Mesothelial cell of epicardium (in vitro differentiated cells): ENCODE results near the gene LUC7L3. TPM values are rescaled to one million over a fixed set of nuclear protein-coding genes. Genes with fewer than 3 reads are reported as not detected.
A peak's percentile ranks its signal among the peaks of the same experiment; 100 is the strongest.

Experiments used
- DNase-seq, 2 experiments: peaks; one replicate each; pipeline ENCODE4 v3.0.0; 2021; ENCODE audit warnings: low spot score in 2 of 2; ENCODE audit not compliant: unreplicated experiment in 2 of 2
- H3K27ac Mint-ChIP-seq: 2 replicates; pipeline ENCODE4 v1.8.0; 2021; ENCODE audit warnings: mixed read lengths
- H3K27me3 Mint-ChIP-seq: 2 replicates; pipeline ENCODE4 v1.8.0; 2021; ENCODE audit warnings: low read depth, mixed read lengths
- H3K36me3 Mint-ChIP-seq: 2 replicates; pipeline ENCODE4 v1.8.0; 2021; ENCODE audit warnings: mixed read lengths
- H3K4me1 Mint-ChIP-seq: 2 replicates; pipeline ENCODE4 v1.8.0; 2021; ENCODE audit warnings: mixed read lengths
- H3K4me3 Mint-ChIP-seq: 2 replicates; pipeline ENCODE4 v1.8.0; 2021; ENCODE audit warnings: mild to moderate bottlenecking, moderate library complexity, mixed read lengths
- H3K9me3 Mint-ChIP-seq: 2 replicates; pipeline ENCODE4 v1.8.0; 2021; ENCODE audit warnings: mixed read lengths
- CTCF ChIP-seq: fragments of 200-600 bp; sonication (generic); IDR thresholded peaks from one replicate; pipeline ENCODE4 v1.5.0; 2021; ENCODE audit warnings: antibody characterized with exemption; ENCODE audit not compliant: unreplicated experiment
- total RNA-seq: library from RNA; stranded (reverse); gene quantifications from 3 replicates; pipeline ENCODE4 v1.2.1, GENCODE V29; 2021

LUC7L3 gene
- total RNA-seq, 1 donor from 2014 or later: 261 TPM

GRCh38 chr17:50797135-50797810 is 77.9 kb downstream of the LUC7L3 start:
- no peak for TF ChIP-seq CTCF
- Mint-ChIP-seq H3K9me3 (no peaks in the 10 kb centered on the region), H3K27me3 (no peaks in the 10 kb centered on the region), H3K36me3 (no peaks in the 10 kb centered on the region), H3K4me3 (no peak overlapping the region), H3K4me1 (peaks cover 27% of the 10 kb centered on the region), H3K27ac (peak overlapping the region; percentile 79)
- DNase-seq: no peak

GRCh38 chr17:50798424-50799288 is 79.3 kb downstream of the LUC7L3 start:
- DNase-seq: no peak
- Mint-ChIP-seq H3K9me3 (no peaks in the 10 kb centered on the region), H3K4me3 (no peak overlapping the region), H3K36me3 (no peaks in the 10 kb centered on the region), H3K4me1 (peaks cover 27% of the 10 kb centered on the region), H3K27ac (peak overlapping the region; percentile 32), H3K27me3 (no peaks in the 10 kb centered on the region)
- no peak for TF ChIP-seq CTCF

DNA sequence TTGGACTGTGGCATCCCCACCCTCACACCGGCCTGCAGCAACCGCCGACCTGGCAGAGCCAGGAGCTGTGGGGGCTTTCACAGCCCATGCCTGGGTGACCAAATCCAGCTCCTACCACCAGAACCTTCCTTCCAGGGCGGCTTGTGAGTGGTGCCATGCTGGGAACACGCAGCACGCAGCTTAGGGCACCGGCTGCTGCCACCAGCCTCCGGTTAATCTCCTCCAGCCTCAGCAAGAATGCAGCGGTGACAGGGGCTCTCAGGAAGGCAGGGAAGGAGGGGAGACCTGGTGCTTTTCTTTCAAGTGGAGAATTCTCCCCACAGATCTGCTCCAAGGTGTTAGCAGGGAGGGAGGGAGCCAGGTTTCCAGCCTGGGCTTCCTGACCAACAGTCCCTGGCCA is 80.2 kb downstream of the LUC7L3 start:
- Mint-ChIP-seq H3K9me3 (no peaks in the 10 kb centered on the region), H3K27ac (no peak overlapping the region), H3K36me3 (no peaks in the 10 kb centered on the region), H3K4me1 (peaks cover 27% of the 10 kb centered on the region), H3K4me3 (no peak overlapping the region), H3K27me3 (no peaks in the 10 kb centered on the region)
- TF ChIP-seq CTCF: no peak
- no peak for DNase-seq

GRCh38 chr17:50800196-50800700 is 80.8 kb downstream of the LUC7L3 start:
- Mint-ChIP-seq H3K4me1 (peaks cover 27% of the 10 kb centered on the region), H3K9me3 (no peaks in the 10 kb centered on the region), H3K36me3 (no peaks in the 10 kb centered on the region), H3K27me3 (no peaks in the 10 kb centered on the region), H3K4me3 (no peak overlapping the region), H3K27ac (no peak overlapping the region)
- TF ChIP-seq CTCF: no peak
- DNase-seq: no peak

DNA sequence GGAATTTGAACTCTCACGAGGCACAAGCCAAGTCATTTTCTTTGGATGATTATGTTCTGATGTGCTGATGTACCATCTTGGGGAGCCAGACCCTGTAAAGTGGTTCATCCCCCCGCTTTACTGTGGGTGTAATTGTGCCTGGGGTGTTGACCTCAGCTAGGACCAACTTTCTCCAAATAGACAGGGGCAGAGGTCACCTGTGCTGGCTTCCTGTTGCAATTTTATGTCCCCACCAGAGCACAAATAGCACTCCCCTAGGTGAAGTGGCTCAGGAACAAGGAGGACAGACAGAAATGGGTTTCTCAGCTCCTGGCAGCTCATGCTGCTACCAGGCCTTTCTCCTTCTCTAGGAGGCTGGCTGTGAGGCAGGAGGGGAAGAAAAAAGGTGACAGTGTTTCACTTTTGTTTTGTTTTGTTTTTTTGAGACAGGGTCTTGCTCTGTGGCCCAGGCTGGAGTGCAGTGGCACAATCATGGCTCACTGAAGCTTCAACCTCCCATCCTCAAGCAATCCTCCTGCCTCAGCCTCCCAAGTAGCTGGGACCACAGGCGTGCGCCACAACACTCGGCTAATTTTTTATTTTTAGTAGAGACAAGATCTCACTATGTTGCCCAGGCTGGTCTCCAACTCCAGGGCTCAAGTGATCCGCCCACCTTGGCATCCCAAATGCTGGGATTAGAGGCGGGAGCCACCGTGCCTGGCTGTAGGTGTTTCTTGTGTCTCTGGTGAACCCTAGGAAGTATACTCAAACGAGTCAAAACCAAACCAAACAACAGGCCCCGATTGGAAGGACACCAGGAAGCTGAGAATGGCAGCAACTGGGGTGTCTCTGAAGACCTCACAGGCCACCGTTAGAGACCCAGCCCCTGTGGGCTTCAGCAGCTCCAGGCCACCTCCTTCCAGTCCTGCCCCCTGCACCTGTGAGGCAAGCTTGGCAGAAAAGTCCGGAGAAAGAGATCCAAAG is 83.5 kb downstream of the LUC7L3 start:
- Mint-ChIP-seq H3K27me3 (no peaks in the 10 kb centered on the region), H3K36me3 (no peaks in the 10 kb centered on the region), H3K4me3 (no peak overlapping the region), H3K4me1 (peaks cover 15% of the 10 kb centered on the region), H3K9me3 (no peaks in the 10 kb centered on the region), H3K27ac (peak overlapping the region; percentile 53)
- DNase-seq: no peak
- TF ChIP-seq CTCF: no peak
